ENCODE measurements around the gene ALX3. TPM values are rescaled to one million over a fixed set of nuclear protein-coding genes. Genes with fewer than 3 reads are reported as not detected.

ALX3 gene
- total and polyA plus RNA-seq, 5 experiments from 2014 or later, result not detected

DNA sequence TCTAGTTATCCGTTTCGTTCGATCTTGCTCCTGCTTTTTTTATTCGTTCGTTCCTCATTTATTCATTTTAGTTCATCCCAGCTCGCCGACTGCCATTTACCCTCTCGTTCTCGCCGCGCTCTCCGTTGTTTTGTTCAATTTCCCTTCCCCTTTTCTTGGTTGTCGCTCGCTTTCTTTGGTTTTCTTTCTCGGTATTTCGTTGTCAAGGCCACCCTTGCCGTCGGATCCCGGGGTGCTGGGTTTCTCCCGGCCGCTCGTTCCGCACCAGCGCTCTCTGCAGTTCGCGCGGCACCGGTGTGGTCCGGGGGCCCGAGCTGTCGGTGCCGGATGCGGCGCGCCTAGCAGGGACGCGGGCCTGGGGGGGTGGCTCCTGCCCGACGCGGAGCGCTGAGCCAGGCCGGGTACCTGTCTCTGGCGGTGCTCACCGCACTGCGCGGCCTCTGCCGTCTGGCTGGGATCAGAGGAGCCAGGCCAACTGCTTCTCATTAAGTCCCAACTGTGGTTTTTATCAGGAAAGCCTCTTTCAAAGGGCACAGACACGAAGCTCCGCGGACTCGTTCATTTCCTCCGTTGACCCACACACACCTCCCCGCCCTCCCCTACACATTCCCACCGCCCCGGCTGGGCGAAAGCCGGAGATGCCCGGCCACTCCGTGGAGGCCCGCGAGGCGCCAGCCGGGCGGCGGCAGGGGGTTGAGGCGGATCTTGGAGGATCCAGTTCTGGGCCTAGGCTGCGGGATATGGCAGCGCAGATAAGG lies 1.6 kb downstream of the ALX3 start:
- peak; percentile 66 to 72 for ATAC-seq
- H3K4me3 Mint-ChIP-seq, result peak overlapping the region; percentile 40 to 89 (median 71)
- POLR2A ChIA-PET, result no interaction called here

DNA sequence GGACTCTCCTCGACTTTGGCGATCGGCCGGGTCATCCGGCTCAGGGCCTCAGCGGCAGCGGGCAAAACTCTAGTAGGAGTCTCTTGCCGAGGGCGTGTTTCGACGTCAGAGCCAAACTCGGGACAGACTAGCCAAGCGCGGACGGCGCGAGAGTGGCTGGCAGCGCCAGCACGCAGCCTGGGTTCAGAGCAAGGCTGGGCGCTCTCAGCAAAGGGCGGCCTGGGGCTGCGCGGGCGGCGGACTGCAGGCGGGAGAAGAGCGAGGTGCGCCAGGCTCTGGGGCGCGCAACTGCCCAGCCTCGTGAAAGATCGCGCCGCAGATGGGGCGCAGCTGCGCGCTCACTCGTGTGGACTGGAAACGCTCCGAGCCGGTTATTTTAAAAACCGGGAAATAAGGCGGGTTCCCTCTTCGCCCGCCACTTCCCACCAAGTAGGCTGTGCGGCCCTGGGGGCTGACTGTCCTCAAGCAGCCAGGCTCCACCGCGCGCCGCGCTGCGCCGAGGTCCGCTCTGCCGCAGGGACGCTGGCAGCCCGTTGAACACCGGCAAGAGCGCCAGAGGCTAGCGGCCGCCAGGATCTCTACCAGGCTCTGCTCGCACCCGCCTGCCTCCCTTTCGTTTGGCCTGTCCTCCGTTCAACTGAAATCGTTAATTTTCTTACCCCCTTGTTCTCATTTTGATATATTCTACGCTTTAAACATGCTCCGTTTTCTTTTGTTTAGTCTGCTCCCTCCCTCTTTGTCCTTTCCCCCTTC lies 2.4 kb downstream of the ALX3 start:
- H3K9me3 Mint-ChIP-seq, result no peaks in the 10 kb centered on the region
- no peak for ATAC-seq
- peak overlapping the region in 3 of 10 donors; percentile 44 to 57 (median 50) for H3K27ac Mint-ChIP-seq
- H3K27me3 Mint-ChIP-seq, result peaks cover 23 to 68% (median 44%) of the 10 kb centered on the region in 5 donors
- POLR2A ChIA-PET, result no interaction called here
- H3K36me3 Mint-ChIP-seq, result peaks cover 0 to 2% (median 0%) of the 10 kb centered on the region in 3 donors
- peak overlapping the region; percentile 40 to 89 (median 71) for H3K4me3 Mint-ChIP-seq
- peaks cover 12 to 26% (median 21%) of the 10 kb centered on the region in 4 donors for H3K4me1 Mint-ChIP-seq
- DNase-seq, result peak in 1 of 10 donors; percentile 5

More for the DNA sequence above, 1.6 kb downstream of the ALX3 start:
- H3K4me1 Mint-ChIP-seq, result peaks cover 12 to 26% (median 21%) of the 10 kb centered on the region in 4 donors
- peak in 3 of 10 donors; percentile 40 to 43 (median 42) for DNase-seq
- H3K27me3 Mint-ChIP-seq, result peaks cover 25 to 71% (median 44%) of the 10 kb centered on the region in 5 donors
- peaks cover 0 to under 1% (median 0%) of the 10 kb centered on the region in 3 donors for H3K36me3 Mint-ChIP-seq
- H3K27ac Mint-ChIP-seq, result peak overlapping the region in 3 of 10 donors; percentile 44 to 57 (median 50)
- H3K9me3 Mint-ChIP-seq, result no peaks in the 10 kb centered on the region

DNA sequence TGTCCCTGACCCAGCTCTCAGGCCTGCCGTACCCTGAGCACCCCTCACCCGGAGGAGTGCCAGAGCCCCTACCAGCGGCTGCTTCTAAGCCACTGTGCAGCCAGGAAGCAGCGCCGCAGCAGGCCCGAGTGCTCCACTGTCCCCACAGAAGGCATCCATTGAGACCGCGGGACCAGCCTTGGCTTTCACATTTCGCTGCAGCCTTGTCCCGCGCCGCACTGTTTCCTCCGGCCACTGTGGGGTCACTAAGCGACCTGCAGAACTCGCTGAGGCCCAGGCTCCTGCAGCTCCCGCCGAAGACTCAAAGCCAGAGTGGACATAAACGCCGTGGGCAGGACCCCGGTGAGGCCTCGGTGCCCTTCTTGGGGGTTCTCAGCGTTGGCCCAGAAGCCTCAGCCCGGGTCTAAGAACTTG lies 3.0 kb downstream of the ALX3 start:
- ATAC-seq, result no peak
- Mint-ChIP-seq H3K27me3 (peaks cover 23 to 62% (median 40%) of the 10 kb centered on the region in 5 donors), H3K27ac (no peak overlapping the region), H3K9me3 (no peaks in the 10 kb centered on the region), H3K36me3 (peaks cover 0 to 2% (median 0%) of the 10 kb centered on the region in 3 donors), H3K4me3 (peak overlapping the region in 6 of 10 donors; percentile 23 to 67 (median 50)), H3K4me1 (peaks cover 12 to 26% (median 21%) of the 10 kb centered on the region in 4 donors)
- POLR2A ChIA-PET, result no interaction called here
- DNase-seq, result peak in 1 of 10 donors; percentile 9

DNA sequence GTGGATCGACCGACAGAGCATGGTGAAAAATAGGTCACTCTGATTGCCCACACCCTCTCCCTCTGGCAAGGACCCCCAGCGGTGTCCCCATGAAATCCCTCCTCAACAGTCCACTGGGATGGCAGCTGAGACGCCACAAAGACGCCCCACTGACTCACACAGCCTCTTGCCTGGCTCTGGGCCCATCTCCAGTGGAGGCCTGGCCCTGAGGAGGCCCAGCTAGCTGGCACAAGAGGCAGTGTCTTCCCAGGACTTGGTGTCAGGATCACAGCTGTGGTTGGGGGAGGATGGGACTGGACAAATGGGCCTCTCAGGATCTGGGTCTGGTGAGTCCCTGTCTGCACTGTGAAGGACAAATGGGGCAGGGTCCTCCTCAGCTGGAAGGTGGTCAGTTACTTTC lies 4.6 kb downstream of the ALX3 start:
- peak overlapping the region in 1 of 10 donors; percentile 44 for H3K27ac Mint-ChIP-seq
- H3K4me1 Mint-ChIP-seq, result peaks cover 11 to 26% (median 18%) of the 10 kb centered on the region in 4 donors
- H3K36me3 Mint-ChIP-seq, result peaks cover 0 to 2% (median 0%) of the 10 kb centered on the region in 3 donors
- no peaks in the 10 kb centered on the region for H3K9me3 Mint-ChIP-seq
- H3K4me3 Mint-ChIP-seq, result peak overlapping the region in 1 of 10 donors; percentile 53
- POLR2A ChIA-PET, result no interaction called here
- DNase-seq, result no peak
- no peak for ATAC-seq
- H3K27me3 Mint-ChIP-seq, result peaks cover 10 to 46% (median 26%) of the 10 kb centered on the region in 5 donors

DNA sequence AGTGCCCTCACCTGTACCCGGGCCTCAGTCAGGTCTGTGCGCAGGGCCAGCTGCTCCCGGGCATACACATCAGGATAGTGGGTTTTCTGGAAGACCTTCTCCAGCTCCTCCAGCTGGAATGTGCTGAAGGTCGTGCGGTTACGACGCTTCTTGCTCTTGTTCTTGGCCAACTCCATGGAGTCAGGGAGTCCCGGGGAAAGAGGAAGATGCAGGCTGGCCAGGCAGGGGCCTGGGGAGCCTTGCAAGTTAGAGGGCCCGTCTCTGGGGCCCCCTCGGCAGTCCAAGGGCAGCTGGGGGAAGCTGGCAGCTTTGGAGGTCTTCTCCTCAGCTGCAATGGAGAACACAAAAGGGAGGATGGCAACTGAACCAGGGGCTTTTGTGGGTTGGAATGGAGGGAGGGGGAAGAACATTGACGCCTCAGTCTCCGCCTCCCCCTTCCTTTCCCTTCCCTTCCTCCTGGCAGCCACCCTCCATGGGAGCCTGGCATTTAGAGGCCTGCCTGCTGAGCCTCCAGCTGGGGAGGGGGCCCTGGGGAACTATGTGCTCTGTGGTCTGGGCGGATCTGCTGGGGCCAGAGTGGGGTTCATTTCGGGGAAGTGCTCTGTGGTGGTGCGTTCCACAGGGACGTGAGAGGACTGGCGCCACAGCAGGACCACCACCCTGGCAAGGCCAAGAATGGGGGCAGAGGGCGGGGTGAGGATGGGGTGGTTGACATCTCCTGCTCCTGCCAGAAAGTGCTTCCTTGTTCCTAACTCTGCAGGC lies 5.7 kb downstream of the ALX3 start:
- peaks cover 10 to 40% (median 22%) of the 10 kb centered on the region in 5 donors for H3K27me3 Mint-ChIP-seq
- H3K27ac Mint-ChIP-seq, result no peak overlapping the region
- peaks cover 0 to 2% (median 0%) of the 10 kb centered on the region in 3 donors for H3K36me3 Mint-ChIP-seq
- H3K4me3 Mint-ChIP-seq, result no peak overlapping the region
- no peak for DNase-seq
- no peaks in the 10 kb centered on the region for H3K9me3 Mint-ChIP-seq
- POLR2A ChIA-PET, result no interaction called here
- peaks cover 11 to 21% (median 16%) of the 10 kb centered on the region in 4 donors for H3K4me1 Mint-ChIP-seq
- no peak for ATAC-seq

DNA sequence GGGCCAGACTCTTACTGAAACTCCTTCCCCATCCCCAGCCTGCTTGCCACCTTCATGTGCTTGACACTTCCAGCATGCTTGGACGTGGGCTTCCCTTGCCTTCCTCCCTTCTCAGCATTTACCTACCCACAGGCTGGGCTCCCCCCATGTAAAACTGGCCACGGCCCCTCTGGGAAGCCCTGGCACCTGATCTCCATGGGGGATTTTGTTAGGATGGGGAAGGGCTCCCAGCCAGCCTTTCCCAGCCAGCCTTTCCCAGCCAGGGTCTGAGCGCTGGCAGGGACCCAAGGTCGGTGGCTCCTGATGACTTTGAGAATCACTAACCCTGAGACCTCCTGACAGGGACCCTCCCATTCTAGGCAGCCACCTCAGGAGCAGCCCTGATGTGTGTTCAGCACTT lies 6.7 kb downstream of the ALX3 start:
- Mint-ChIP-seq H3K27ac (peak overlapping the region in 1 of 10 donors; percentile 80), H3K27me3 (peaks cover 10 to 35% (median 22%) of the 10 kb centered on the region in 5 donors), H3K36me3 (peaks cover 0 to 3% (median 2%) of the 10 kb centered on the region in 3 donors), H3K4me3 (no peak overlapping the region), H3K9me3 (no peaks in the 10 kb centered on the region), H3K4me1 (peaks cover 8 to 12% (median 11%) of the 10 kb centered on the region in 4 donors)
- no peak for DNase-seq
- ATAC-seq, result no peak
- POLR2A ChIA-PET, result no interaction called here

DNA sequence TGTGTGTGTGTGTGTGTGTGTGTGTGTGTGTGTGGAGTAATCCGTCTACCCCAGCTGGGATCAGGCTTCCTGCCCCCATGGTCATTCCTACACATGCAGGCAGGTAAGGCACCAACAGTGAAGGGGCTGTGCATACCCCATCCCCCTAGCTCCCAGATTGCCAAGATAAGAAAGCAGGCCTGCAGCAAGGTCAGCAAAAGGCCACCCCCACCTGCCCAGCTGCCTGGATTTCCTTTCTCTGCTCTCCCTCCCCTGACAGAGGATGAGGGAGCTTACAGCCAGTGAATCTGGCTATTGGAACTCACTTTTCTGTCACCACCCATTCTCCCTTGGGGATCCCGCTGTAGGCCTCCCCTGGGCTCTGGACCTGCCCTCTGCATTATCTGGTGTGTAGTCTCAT lies 7.9 kb downstream of the ALX3 start:
- Mint-ChIP-seq H3K27me3 (peaks cover 6 to 23% (median 15%) of the 10 kb centered on the region in 5 donors), H3K36me3 (peaks cover 0 to 13% (median 4%) of the 10 kb centered on the region in 3 donors), H3K27ac (no peak overlapping the region), H3K9me3 (no peaks in the 10 kb centered on the region), H3K4me1 (peaks cover 0 to 6% (median 4%) of the 10 kb centered on the region in 4 donors), H3K4me3 (no peak overlapping the region)
- ATAC-seq, result no peak
- POLR2A ChIA-PET, result no interaction called here
- DNase-seq, result no peak

DNA sequence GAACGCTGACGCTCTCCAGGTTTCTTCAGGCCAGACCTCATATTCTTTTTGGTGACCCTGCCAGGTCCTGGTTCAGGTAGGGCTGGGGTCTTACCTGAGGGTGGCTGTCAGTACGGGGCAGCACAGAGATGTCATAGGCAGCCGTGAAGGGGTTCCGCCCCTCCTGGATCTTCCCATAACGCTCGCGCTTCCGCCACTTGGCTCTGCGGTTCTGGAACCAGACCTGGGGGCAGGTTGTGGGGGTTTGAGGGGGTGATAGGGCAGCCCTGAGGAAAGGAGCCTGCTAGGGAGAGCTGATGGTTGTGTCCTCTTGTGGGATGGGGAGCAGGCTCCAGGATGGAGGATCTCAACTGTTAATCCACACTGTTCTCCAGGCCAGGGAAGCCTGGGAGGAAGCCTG lies 9.1 kb downstream of the ALX3 start:
- ATAC-seq, result no peak
- peaks cover 1 to 13% (median 6%) of the 10 kb centered on the region in 5 donors for H3K27me3 Mint-ChIP-seq
- peaks cover 0 to 24% (median 5%) of the 10 kb centered on the region in 3 donors for H3K36me3 Mint-ChIP-seq
- H3K27ac Mint-ChIP-seq, result peak overlapping the region in 2 of 10 donors; percentile 21 to 48
- POLR2A ChIA-PET, result no interaction called here
- no peak overlapping the region for H3K4me3 Mint-ChIP-seq
- no peaks in the 10 kb centered on the region for H3K9me3 Mint-ChIP-seq
- no peak for DNase-seq
- peaks cover 0 to 6% (median 3%) of the 10 kb centered on the region in 4 donors for H3K4me1 Mint-ChIP-seq

DNA sequence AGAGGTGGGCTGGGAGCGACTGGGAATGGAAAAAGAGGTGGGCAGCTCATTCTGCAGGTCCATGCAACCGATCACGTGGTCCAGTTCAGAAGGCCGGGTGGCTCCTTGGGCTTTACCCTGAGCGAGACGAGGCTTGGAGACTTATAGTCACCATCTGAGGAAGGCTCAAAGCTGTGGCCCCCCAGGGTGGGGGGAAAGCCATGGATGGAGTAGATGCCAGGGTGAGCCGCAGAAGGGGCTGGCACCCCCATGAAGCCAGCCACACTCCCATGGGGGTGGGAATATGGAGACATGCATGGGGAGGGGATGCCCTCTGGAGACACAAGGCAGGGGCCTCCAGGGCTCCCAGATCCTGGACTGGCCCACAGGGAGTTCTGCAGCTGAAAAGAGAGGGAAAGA lies 9.8 kb downstream of the ALX3 start:
- ATAC-seq, result no peak
- H3K36me3 Mint-ChIP-seq, result peaks cover 0 to 31% (median 5%) of the 10 kb centered on the region in 3 donors
- no peaks in the 10 kb centered on the region for H3K9me3 Mint-ChIP-seq
- DNase-seq, result no peak
- H3K27ac Mint-ChIP-seq, result no peak overlapping the region
- no peak overlapping the region for H3K4me3 Mint-ChIP-seq
- POLR2A ChIA-PET, result interaction anchor here (0.7 kb wide), 1 partner anchor 26 kb away, joined by 4 read pairs; the partner anchor contains the start of gene STRIP1
- peaks cover 0 to 6% (median 0%) of the 10 kb centered on the region in 5 donors for H3K27me3 Mint-ChIP-seq
- H3K4me1 Mint-ChIP-seq, result peaks cover 0 to 6% (median 3%) of the 10 kb centered on the region in 4 donors

DNA sequence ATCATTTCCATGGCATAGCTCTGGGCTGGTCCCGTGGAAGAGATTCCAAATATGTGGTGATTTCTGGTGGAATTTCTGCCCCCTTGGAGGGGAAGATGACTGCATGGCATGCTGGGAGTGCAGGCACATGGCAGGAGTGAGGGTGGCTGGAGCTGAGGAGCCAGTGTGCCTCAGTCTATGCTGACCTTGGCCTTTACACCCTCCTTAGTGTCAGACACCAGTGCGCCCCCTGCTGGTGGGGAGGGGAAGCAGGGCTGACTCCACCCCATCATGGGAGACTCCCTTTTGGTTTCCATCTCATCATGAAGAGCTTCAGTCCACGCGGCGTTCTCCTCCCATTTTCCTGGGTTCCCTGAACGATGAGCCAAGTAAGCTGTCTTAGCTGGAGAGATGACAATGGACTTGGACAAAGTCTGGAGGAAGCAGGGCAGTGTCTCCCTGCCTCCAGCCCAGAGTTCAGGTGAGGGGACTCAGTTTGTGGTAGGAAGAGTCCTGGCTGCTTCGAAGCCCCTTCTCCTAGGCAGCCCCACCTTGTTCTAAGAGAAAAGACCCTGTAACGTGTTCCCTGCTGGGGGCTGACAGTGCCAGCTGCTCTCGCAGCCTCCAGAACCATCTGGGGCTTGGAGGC lies 10.3 kb downstream of the ALX3 start:
- no peak overlapping the region for H3K4me3 Mint-ChIP-seq
- ATAC-seq (peak; percentile 81 to 82), DNase-seq (peak; percentile 43 to 82 (median 62))
- H3K27ac Mint-ChIP-seq, result peak overlapping the region in 4 of 10 donors; percentile 4 to 54 (median 32)
- POLR2A ChIA-PET, result interaction anchor here (0.7 kb wide), 1 partner anchor 26 kb away, joined by 4 read pairs; the partner anchor contains the start of gene STRIP1
- H3K36me3 Mint-ChIP-seq, result peaks cover 0 to 36% (median 5%) of the 10 kb centered on the region in 3 donors
- H3K9me3 Mint-ChIP-seq, result no peaks in the 10 kb centered on the region
- H3K27me3 Mint-ChIP-seq, result peaks cover 0 to 2% (median 0%) of the 10 kb centered on the region in 5 donors
- peaks cover 0 to 6% (median 3%) of the 10 kb centered on the region in 4 donors for H3K4me1 Mint-ChIP-seq

DNA sequence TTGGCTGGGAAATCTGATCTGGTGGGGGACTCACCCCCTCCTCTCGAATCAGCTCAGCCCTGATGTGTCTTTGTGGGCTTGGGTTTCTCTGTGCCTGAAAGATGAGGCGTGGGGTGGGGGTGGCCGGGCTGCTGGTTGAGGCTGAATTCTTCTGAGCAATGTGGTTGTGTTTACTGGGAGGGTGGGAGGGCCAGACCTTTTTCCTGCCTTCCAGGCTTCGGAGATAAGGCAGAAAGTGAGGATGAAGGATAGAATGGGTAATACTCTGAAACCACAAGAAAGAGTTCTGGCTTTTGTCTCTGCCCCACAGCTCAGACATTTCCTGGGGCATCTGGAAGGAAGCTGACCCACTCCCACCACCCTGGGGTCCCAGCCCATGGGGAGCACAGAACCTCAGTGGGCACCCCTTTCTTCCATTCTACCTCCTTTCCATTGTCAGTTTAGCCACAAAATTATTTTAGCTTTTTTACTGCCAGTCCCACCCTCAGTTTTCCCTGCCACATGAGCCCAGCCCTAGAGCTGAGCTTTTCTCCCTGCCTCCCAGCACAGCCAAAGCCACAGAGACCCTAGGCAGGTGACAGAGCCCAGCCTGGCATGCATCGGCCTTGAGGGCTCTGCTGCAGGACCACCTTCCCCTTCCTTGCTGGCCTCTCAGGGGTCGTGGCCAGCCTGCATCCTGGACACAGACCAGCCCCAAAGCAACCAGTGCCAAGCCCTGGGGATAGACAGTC lies 11.2 kb downstream of the ALX3 start:
- peak overlapping the region in 2 of 10 donors; percentile 72 to 76 for H3K27ac Mint-ChIP-seq
- POLR2A ChIA-PET, result no interaction called here
- DNase-seq, result no peak
- ATAC-seq, result no peak
- H3K27me3 Mint-ChIP-seq, result no peaks in the 10 kb centered on the region
- no peaks in the 10 kb centered on the region for H3K9me3 Mint-ChIP-seq
- no peak overlapping the region for H3K4me3 Mint-ChIP-seq
- peaks cover 0 to 6% (median 2%) of the 10 kb centered on the region in 4 donors for H3K4me1 Mint-ChIP-seq
- peaks cover 0 to 45% (median 5%) of the 10 kb centered on the region in 3 donors for H3K36me3 Mint-ChIP-seq
